Common myeloid progenitor, CD34-positive (primary cell): ENCODE results near the gene ITGB2. TPM values are rescaled to one million over a fixed set of nuclear protein-coding genes. Genes with fewer than 3 reads are reported as not detected.

Experiments
- CTCF ChIA-PET: fragments of 350-600 bp; sonication (Branson Sonifier 250); formaldehyde crosslinking; loops from one replicate; lab custom pipeline; 2021; ENCODE audit warnings: antibody characterized with exemption; lab: Charles Lee
- POLR2A ChIA-PET: fragments of 350-600 bp; sonication (Branson Sonifier 250); formaldehyde crosslinking; loops from one replicate; lab custom pipeline; 2021; ENCODE audit warnings: antibody characterized with exemption; lab: Charles Lee
- DNase-seq, 3 donors: peaks; one replicate each; pipeline versions ENCODE4 v3.0.0 to v3.0.0-alpha.2; 2013
- H3K27ac ChIP-seq, 2 experiments: 1 replicate in 1 of 2; 2 replicates in 1 of 2; pipeline ENCODE4 v1.7.0; 2013; ENCODE audit warnings: inconsistent platforms in 2 of 2, low read length in 2 of 2, mild to moderate bottlenecking in 2 of 2, low read depth in 1 of 2, moderate library complexity in 1 of 2; ENCODE audit not compliant: severe bottlenecking in 2 of 2, insufficient read depth in 1 of 2, poor library complexity in 1 of 2
- H3K27me3 ChIP-seq, 5 experiments: replicated peaks in 2 of 5; 1 replicate in 3 of 5; 2 replicates in 2 of 5; pipeline versions ENCODE4 v1.6.1 to v1.7.0; 2013; ENCODE audit warnings: low read length in 4 of 5, mild to moderate bottlenecking in 2 of 5, moderate library complexity in 2 of 5, inconsistent platforms in 1 of 5; ENCODE audit not compliant: insufficient read depth in 5 of 5, control insufficient read depth in 4 of 5
- H3K36me3 ChIP-seq, 4 experiments: 1 replicate in 2 of 4; 2 replicates in 2 of 4; pipeline versions ENCODE4 v1.6.1 to v1.7.0; 2013; ENCODE audit warnings: low read length in 3 of 4, control low read depth in 1 of 4, mild to moderate bottlenecking in 1 of 4; ENCODE audit not compliant: control insufficient read depth in 4 of 4, insufficient read depth in 4 of 4
- H3K4me1 ChIP-seq, 4 experiments: 1 replicate in 3 of 4; 2 replicates in 1 of 4; pipeline versions ENCODE4 v1.6.1 to v1.7.1; 2013; ENCODE audit warnings: low read length in 3 of 4, mild to moderate bottlenecking in 3 of 4, control low read depth in 1 of 4, inconsistent platforms in 1 of 4, moderate library complexity in 1 of 4; ENCODE audit not compliant: control insufficient read depth in 4 of 4, insufficient read depth in 4 of 4; ENCODE audit errors: control extremely low read depth in 1 of 4
- H3K4me3 ChIP-seq, 7 experiments: 1 replicate in 4 of 7; 2 replicates in 3 of 7; pipeline versions ENCODE4 v1.5.1 to v1.7.0; 2013; ENCODE audit warnings: mild to moderate bottlenecking in 7 of 7, low read length in 6 of 7, moderate library complexity in 6 of 7, inconsistent platforms in 2 of 7, low read depth in 2 of 7, control low read depth in 1 of 7; ENCODE audit not compliant: insufficient read depth in 4 of 7, control insufficient read depth in 1 of 7; ENCODE audit errors: extremely low read depth in 1 of 7
- H3K9me3 ChIP-seq, 5 experiments: 1 replicate in 4 of 5; 2 replicates in 1 of 5; pipeline versions ENCODE4 v1.6.1 to v1.7.1; 2013; ENCODE audit warnings: low read length in 4 of 5, mild to moderate bottlenecking in 2 of 5, inconsistent platforms in 1 of 5, low read depth in 1 of 5, moderate library complexity in 1 of 5; ENCODE audit not compliant: control insufficient read depth in 4 of 5, insufficient read depth in 2 of 5; ENCODE audit errors: control extremely low read depth in 1 of 5
- WGBS: methylation state at CpG from one replicate; pipeline ENCODE4 v1.1.5; 2013; ENCODE audit not compliant: insufficient coverage; 5-methylcytosine and 5-hydroxymethylcytosine counted together
- polyA plus RNA-seq: library from polyadenylated mRNA; unstranded; fragments of 120-200 nt; gene quantifications from one replicate; pipeline ENCODE4 v1.2.1, GENCODE V29; 2013

Gene ITGB2
- 63.5 TPM for polyA plus RNA-seq

DNA sequence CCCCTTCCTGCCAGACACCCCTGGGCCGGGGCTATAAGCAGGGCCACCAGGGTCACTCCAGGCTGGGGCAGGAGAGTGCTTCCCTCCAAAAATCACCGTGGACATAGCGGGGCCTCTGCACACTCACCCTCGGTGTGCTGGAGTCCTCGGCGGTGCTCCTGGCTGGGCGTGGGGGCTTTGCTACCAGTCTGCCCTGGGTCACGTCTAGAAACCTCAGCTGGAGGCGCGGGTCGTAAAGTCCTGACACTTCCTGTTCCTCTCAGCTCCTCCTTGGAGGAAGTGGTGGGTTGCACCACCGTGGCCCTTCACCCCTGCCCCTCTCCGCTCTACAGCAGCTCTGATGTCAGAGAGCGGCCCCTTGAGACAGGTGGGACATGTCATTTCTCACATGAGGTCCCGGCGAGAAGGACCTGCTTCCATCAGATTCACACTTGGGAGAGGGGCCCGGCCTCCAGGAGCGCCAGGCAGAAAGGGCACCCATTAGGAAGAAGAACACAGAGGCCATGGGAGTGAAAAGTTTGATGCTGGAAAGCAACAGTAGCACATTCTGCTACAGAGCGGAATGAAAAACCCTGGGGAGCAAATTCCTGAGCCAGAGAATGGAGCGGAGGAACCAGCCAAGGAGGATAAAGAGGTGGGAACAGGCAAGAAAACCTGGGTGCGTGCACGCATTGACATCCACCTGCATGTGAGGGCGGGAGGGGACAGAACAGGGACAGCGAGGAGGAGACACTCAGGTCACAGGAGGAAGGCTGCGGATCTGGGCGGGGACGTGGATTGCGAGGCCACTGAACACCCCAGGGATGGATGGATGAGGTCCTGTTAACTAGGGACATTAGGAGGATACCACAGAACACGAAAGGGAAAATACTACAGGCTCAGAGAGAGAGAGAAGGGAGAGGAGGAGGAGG, at the start of gene ITGB2:
Gene ITGB2, minus strand, starts transcription at position 206 of the 911 bp plus-strand sequence. CDS start 10,117 bp downstream, outside the sequence.
- 48% methylated on average over 26 of the region's 29 CpGs for WGBS

DNA sequence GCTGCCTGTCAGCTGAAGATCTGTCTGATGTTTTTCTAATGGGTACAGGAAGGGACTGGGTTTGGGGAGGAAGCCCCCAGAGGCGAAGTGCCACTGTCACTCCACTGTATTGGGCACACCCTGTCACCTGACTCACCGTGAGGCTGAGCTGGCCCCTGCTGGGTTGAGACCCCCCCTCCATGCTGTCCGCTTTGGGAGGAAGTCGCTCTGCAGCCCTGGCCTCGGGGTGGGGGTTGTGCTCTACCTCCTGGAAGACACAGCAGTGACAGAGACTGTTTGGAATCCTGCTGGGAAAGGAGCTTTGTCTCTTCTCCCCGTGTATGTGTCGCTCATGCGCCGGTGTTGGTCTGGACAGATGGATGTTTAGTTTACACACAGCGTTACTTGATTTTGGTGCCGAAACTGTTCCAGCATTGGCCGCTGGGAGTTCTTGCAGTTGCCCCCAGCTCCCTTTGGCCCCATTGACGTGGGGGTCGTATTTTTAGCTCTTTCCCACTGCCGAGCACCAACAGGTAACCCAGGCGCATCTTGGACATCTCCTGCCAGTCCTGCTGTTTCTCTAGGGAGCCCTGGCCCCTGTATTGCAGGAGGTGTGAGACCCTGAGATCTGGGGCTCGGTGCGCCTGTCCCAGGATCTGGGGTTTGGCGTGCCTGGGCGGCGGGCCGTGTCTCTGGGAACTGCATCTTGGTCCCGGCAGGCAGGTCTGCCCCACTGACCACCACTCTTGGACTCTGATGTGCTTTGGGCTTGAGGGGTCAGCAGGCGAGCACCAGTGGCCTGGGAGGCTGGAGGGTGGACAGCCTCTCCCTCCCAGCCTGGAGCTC, 49.4 kb upstream of the ITGB2 start:
- POLR2A ChIA-PET: no interaction called here
- Histone ChIP-seq H3K27ac (no peak overlapping the region), H3K4me3 (peak overlapping the region in 3 of 7 experiments; percentile 32 to 45 (median 39)), H3K9me3 (no peaks in the 10 kb centered on the region), H3K36me3 (peaks cover 0 to 49% (median 20%) of the 10 kb centered on the region in 4 experiments), H3K4me1 (peaks cover 0 to 67% (median 51%) of the 10 kb centered on the region in 4 experiments), H3K27me3 (no peaks in the 10 kb centered on the region)
- 65% methylated on average over 22 of the region's 24 CpGs for whole genome bisulfite sequencing
- CTCF ChIA-PET: interaction anchor here (0.7 to 3.9 kb wide), 8 partner anchors 20 to 166 kb away, joined by 3 to 14 read pairs (median 3); no protein-coding TSS in a partner anchor
- peak; percentile 36 to 77 (median 67) for DNase-seq

More for the DNA sequence above, at the start of gene ITGB2:
- ChIA-PET CTCF (interaction anchor here (2.0 kb wide), 1 partner anchor 28 kb away, joined by 6 read pairs; no protein-coding TSS in a partner anchor), POLR2A (no interaction called here)
- DNase-seq: peak; percentile 52 to 86 (median 78)
- Histone ChIP-seq H3K4me3 (peak within 1 kb of the TSS; percentile 13 to 70 (median 63)), H3K27ac (peak within 1 kb of the TSS in 1 of 2 experiments; percentile 12), H3K4me1 (peaks cover 19 to 81% (median 63%) of the 10 kb centered on the region in 4 experiments), H3K27me3 (no peaks in the 10 kb centered on the region), H3K9me3 (no peaks in the 10 kb centered on the region), H3K36me3 (peaks cover 0 to 11% (median 8%) of the 10 kb centered on the region in 4 experiments)

DNA sequence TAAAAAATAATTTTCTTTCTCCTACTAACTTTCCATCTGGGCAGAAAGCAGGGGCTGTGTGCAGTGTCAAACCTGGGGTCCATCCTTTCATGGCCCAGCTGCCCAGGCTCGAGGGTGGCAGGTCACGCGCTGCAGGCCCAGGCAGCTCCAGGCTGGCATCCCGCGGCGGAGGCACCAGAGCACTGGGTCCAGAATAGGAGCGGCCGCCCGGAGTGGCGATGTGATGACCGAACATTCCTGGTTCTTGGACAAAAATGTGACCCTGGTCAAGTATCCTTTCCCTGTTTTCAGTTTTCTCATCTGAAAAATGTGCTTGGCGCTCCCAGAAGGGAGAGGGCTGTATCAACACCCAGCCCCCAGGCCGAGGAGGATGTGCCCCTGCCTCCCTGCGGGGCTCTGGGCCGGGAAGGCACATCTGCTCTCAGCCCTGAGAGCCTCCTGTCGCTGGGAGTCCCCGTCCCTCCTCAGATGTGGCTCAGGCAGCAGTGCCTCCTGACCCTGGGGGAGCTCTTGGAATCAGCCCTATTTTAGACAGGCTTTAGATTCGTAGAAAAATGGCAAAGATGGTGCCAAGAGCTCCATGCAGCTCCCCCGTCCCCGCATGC, 48.5 kb upstream of the ITGB2 start:
- Histone ChIP-seq H3K27me3 (no peaks in the 10 kb centered on the region), H3K9me3 (no peaks in the 10 kb centered on the region), H3K27ac (no peak overlapping the region), H3K4me1 (peaks cover 0 to 71% (median 53%) of the 10 kb centered on the region in 4 experiments), H3K36me3 (peaks cover 0 to 51% (median 15%) of the 10 kb centered on the region in 4 experiments), H3K4me3 (peak overlapping the region in 2 of 7 experiments; percentile 32 to 33)
- ChIA-PET CTCF (interaction anchor here (0.9 to 3.9 kb wide), 6 partner anchors 19 to 167 kb away, joined by 3 to 14 read pairs (median 6); no protein-coding TSS in a partner anchor), POLR2A (no interaction called here)
- 94% methylated on average over 20 of the region's 20 CpGs for WGBS
- no peak for DNase-seq

DNA sequence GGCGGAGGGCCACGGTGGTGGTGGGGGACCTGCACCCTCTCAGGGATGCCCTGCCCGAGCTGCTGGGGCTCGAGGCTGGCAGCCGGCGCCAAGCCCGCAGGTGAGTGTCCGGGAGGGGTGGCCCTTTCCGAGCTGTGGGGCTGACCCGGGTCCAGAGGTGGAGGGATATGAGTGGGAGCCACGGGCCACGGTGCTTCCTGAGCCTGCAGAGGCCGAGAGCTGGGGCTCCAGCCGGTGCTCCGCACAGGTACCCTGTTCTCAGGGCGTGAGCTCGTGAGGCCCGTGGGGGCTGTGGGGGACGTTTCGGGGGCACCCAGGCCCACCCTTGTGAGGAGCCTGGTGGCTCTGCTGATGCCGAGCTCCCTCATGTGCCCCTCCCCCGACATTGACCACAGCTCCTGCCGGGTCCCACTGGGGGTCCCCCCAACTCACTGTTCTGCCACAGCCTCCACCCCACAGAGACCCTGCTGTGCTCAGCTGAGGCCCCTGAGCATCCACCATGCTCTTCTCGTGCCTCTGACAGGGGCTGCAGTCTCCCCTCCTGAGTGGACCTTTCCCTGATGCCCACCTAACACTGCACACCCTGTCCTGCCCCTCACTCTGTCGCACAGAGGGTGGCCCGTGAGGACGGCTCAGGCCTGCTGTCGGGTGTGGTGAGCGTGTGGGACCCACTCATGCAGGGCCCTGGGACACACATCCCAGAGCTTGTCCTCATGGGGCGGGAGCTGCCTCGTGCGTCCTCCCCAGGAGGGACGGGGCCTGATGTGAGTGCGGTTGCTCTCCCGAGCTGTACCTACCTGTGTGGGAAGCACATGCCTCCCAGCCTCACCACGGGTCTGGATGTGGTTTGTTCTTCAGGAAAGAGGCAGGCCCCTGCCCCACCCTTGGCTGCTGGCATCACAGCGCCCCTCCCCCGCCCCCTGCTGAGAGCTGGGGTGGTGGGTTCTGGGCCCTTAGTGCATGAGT, 46.7 kb upstream of the ITGB2 start:
- POLR2A ChIA-PET: no interaction called here
- peak in 1 of 3 donors; percentile 19 for DNase-seq

DNA sequence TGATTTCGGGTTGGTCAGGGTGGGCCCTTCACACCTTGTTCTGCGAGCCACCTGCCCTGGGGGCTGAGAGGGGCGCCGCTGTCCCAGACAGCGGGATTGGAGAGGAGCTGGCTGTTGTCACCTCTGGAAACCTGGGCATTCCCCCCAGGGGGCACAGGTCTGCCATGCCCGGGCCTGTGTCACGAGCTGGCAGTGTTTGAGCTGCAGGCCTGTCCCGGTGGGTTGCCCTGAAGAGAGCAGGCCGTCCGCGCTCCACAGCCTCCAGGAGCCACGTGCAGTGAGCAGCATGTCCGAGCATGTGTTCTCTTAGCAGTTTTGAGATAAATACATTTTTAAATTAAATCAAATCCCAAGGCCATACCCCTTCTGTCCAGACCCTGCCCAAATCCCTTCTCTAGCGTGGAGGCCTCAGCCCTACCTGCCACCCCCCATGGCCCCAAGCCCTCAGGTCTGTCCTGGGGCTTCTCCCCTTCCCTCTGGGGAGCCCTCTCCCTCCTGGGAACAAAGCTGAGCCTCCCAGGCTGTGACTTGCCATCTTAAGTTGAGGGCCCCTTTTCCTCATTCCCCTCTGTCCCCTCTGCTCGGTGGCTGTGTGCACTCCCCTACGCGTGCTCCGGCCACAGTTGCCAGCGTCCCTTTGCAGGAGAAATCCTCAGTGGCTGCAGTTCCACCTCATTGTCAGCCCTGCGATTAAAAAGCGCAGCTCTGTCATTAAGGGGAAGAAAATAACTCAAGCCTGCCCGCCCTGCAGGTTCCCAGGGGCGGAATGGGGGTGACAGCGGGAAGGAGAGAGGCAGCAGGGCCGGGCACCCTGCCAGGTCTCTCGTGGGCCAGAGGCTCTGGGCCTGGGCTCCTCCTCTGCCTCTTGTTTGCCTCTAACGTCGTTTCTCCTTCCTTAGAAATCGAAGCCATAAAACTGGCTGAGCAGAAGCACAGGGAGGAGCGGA, 45.7 kb upstream of the ITGB2 start:
- WGBS: 57% methylated on average over 26 of the region's 30 CpGs
- H3K36me3 ChIP-seq: peaks cover 0 to 54% (median 14%) of the 10 kb centered on the region in 4 experiments
- POLR2A ChIA-PET: no interaction called here
- H3K9me3 ChIP-seq: peaks cover 0 to 2% (median 0%) of the 10 kb centered on the region in 5 experiments
- no peaks in the 10 kb centered on the region for H3K27me3 ChIP-seq
- H3K4me3 ChIP-seq: peak overlapping the region in 2 of 7 experiments; percentile 33 to 34
- peaks cover 0 to 59% (median 53%) of the 10 kb centered on the region in 4 experiments for H3K4me1 ChIP-seq
- no peak overlapping the region for H3K27ac ChIP-seq
- peak; percentile 55 to 86 (median 84) for DNase-seq
- CTCF ChIA-PET: interaction anchor here (2.5 to 8.5 kb wide), 4 partner anchors 18 to 172 kb away, joined by 8 to 74 read pairs (median 15); no protein-coding TSS in a partner anchor

More for the DNA sequence above, 46.7 kb upstream of the ITGB2 start:
- Histone ChIP-seq H3K4me3 (no peak overlapping the region), H3K36me3 (peaks cover 0 to 50% (median 12%) of the 10 kb centered on the region in 4 experiments), H3K27ac (no peak overlapping the region), H3K4me1 (peaks cover 0 to 66% (median 53%) of the 10 kb centered on the region in 4 experiments), H3K9me3 (peaks cover 0 to 2% (median 0%) of the 10 kb centered on the region in 5 experiments), H3K27me3 (no peaks in the 10 kb centered on the region)
- CTCF ChIA-PET: interaction anchor here (1.6 to 8.5 kb wide), 4 partner anchors 19 to 171 kb away, joined by 3 to 74 read pairs (median 12); no protein-coding TSS in a partner anchor
- 90% methylated on average over 26 of the region's 38 CpGs for WGBS
